ENCODE measurements around the gene DDX11.
"Not testable (repeated sequence)": the region's sequence is repeated elsewhere in the genome, so short reads cannot be mapped to it uniquely, and the experiment has no call there.

The DDX11 gene

DNA sequence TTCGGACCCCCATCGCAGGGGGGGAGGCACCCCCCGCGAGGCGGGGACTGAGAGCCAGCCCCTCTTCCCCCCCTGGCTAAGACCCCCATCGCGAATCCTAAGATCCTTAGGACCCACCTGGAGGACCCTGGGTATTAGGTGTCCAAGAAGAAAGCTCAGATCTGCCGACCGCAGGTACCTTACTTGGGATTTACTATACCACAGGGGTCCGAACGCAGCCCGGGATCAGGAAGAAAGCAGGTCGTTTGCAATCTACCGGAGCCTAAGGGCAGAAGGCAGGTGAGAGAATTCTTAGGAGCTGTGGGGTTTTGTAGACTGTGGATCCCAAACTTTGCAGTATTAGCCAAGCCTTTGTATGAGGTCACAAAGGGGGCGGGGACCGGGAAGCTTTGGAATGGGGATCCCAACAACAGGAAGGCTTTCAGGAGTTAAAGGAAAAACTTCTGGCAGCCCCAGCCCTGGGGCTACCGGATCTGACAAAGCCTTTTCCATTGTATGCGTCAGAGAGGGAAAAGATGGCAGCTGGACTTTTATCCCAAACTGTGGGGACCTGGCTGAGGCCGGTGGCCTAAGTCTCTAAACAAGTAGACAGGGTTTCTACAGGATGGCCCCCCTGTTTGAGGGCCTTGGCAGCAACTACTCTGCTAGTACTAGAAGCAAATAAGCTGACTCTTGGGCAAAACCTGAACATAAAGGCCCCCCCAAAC is 47.5 kb downstream of the DDX11 start:
- H3K27me3 ChIP-seq (replicated peaks in 2 of 5; ENCODE audit: control insufficient read depth in 4 of 5, insufficient read depth in 5 of 5, low read length in 4 of 5): peaks cover 0 to 35% (median 0%) of the 10 kb centered on the region in 5 experiments
- peaks cover 0 to 25% (median 21%) of the 10 kb centered on the region in 4 experiments for H3K4me1 ChIP-seq (ENCODE audit: control extremely low read depth in 1 of 4, control insufficient read depth in 4 of 4, insufficient read depth in 4 of 4, low read length in 3 of 4)
- 76% methylated on average over 6 of the region's 19 CpGs for WGBS (ENCODE audit: insufficient coverage)
- not testable (repeated sequence) for H3K9me3 ChIP-seq (ENCODE audit: control extremely low read depth in 1 of 5, control insufficient read depth in 4 of 5, insufficient read depth in 2 of 5, low read depth in 1 of 5, low read length in 4 of 5); H3K36me3 ChIP-seq (ENCODE audit: control insufficient read depth in 4 of 4, insufficient read depth in 4 of 4, low read length in 3 of 4); H3K27ac ChIP-seq (ENCODE audit: insufficient read depth in 1 of 2, low read depth in 1 of 2, low read length in 2 of 2, poor library complexity in 1 of 2, severe bottlenecking in 2 of 2); DNase-seq
- ChIA-PET POLR2A (interaction anchor here (0.6 kb wide), 1 partner anchor 196 kb away, joined by 6 read pairs; no protein-coding TSS in a partner anchor), CTCF (interaction anchor here (0.7 kb wide), 1 partner anchor 662 kb away, joined by 4 read pairs; no protein-coding TSS in a partner anchor)
- peak overlapping the region in 1 of 7 experiments; percentile 40 for H3K4me3 ChIP-seq (ENCODE audit: control insufficient read depth in 1 of 7, extremely low read depth in 1 of 7, insufficient read depth in 4 of 7, low read depth in 2 of 7, low read length in 6 of 7)

DNA sequence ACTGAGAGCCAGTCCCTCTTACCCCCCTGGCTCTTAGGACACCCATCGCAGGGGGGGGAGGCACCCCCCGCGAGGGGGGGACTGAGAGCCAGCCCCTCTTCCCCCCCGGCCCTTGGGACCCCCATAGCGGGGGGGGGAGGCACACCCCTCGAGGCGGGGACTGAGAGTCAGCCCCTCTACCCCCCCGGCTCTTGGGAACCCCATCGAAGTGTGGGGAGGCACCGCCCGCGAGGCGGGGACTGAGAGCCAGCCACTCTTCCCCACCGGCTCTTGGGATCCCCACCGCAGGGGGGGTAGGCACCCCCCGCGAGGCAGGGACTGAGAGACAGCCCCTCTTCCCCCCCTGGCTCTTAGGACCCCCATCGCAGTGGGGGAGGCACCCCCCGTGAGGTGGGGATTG is 48.8 kb downstream of the DDX11 start:
- DNase-seq: no peak
- H3K27ac ChIP-seq (ENCODE audit: insufficient read depth in 1 of 2, low read depth in 1 of 2, low read length in 2 of 2, poor library complexity in 1 of 2, severe bottlenecking in 2 of 2): no peak overlapping the region
- H3K4me1 ChIP-seq (ENCODE audit: control extremely low read depth in 1 of 4, control insufficient read depth in 4 of 4, insufficient read depth in 4 of 4, low read length in 3 of 4): peaks cover 0 to 19% (median 17%) of the 10 kb centered on the region in 4 experiments
- ChIA-PET POLR2A (no interaction called here), CTCF (no interaction called here)
- no peak overlapping the region for H3K4me3 ChIP-seq (ENCODE audit: control insufficient read depth in 1 of 7, extremely low read depth in 1 of 7, insufficient read depth in 4 of 7, low read depth in 2 of 7, low read length in 6 of 7)
- H3K27me3 ChIP-seq (replicated peaks in 2 of 5; ENCODE audit: control insufficient read depth in 4 of 5, insufficient read depth in 5 of 5, low read length in 4 of 5): peaks cover 0 to 31% (median 0%) of the 10 kb centered on the region in 5 experiments
- 86% methylated on average over 7 of the region's 19 CpGs for WGBS (ENCODE audit: insufficient coverage)
- H3K9me3 ChIP-seq (ENCODE audit: control extremely low read depth in 1 of 5, control insufficient read depth in 4 of 5, insufficient read depth in 2 of 5, low read depth in 1 of 5, low read length in 4 of 5): no peaks in the 10 kb centered on the region
- no peaks in the 10 kb centered on the region for H3K36me3 ChIP-seq (ENCODE audit: control insufficient read depth in 4 of 4, insufficient read depth in 4 of 4, low read length in 3 of 4)

DNA sequence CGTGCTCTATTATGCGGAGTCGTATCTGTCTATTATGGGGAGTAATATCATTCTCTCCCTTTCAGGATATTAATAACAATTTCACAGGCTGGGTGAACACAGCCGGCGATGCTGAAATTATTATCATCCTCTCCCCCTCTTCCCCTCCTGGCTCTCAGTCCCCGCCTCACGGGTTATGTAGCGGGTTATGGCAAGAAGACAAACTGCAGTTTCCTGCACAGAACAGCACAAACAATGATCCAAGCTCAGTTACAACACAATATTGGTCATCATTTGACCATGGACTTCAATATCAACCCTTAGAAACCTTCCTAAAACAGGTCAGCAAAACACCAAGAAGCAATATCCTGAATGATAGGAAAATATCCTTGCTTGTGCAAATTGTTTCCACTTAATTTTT is 50.5 kb downstream of the DDX11 start:
- H3K4me1 ChIP-seq (ENCODE audit: control extremely low read depth in 1 of 4, control insufficient read depth in 4 of 4, insufficient read depth in 4 of 4, low read length in 3 of 4); CTCF ChIA-PET; H3K4me3 ChIP-seq (ENCODE audit: control insufficient read depth in 1 of 7, extremely low read depth in 1 of 7, insufficient read depth in 4 of 7, low read depth in 2 of 7, low read length in 6 of 7); H3K36me3 ChIP-seq (ENCODE audit: control insufficient read depth in 4 of 4, insufficient read depth in 4 of 4, low read length in 3 of 4); DNase-seq; POLR2A ChIA-PET; H3K9me3 ChIP-seq (ENCODE audit: control extremely low read depth in 1 of 5, control insufficient read depth in 4 of 5, insufficient read depth in 2 of 5, low read depth in 1 of 5, low read length in 4 of 5); H3K27ac ChIP-seq (ENCODE audit: insufficient read depth in 1 of 2, low read depth in 1 of 2, low read length in 2 of 2, poor library complexity in 1 of 2, severe bottlenecking in 2 of 2): not testable (repeated sequence)
- WGBS (ENCODE audit: insufficient coverage): no CpG with 5 or more reads among the region's 8 CpGs
- H3K27me3 ChIP-seq (replicated peaks in 2 of 5; ENCODE audit: control insufficient read depth in 4 of 5, insufficient read depth in 5 of 5, low read length in 4 of 5): peaks cover 0 to 14% (median 0%) of the 10 kb centered on the region in 5 experiments

DNA sequence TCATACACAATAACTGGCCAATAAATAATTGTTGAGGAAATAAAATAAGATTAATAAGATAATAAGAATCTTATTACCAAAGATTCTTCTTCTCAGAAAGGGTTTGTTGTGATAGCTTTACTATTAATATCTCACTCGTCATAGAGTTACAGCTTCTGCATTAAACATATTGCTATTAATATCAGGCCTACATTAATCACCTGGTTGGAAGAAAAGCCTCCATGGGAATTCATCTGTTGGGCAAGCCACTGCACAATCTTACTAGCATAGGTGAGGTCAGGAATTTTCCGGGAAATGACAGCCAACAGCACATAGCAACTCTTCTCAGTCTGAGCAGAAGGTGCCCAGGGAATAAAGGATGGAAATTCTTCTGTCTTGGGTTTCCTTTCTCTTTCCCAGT is 51.5 kb downstream of the DDX11 start:
- H3K36me3 ChIP-seq (ENCODE audit: control insufficient read depth in 4 of 4, insufficient read depth in 4 of 4, low read length in 3 of 4); H3K27me3 ChIP-seq (replicated peaks in 2 of 5; ENCODE audit: control insufficient read depth in 4 of 5, insufficient read depth in 5 of 5, low read length in 4 of 5); H3K27ac ChIP-seq (ENCODE audit: insufficient read depth in 1 of 2, low read depth in 1 of 2, low read length in 2 of 2, poor library complexity in 1 of 2, severe bottlenecking in 2 of 2); H3K4me1 ChIP-seq (ENCODE audit: control extremely low read depth in 1 of 4, control insufficient read depth in 4 of 4, insufficient read depth in 4 of 4, low read length in 3 of 4); H3K9me3 ChIP-seq (ENCODE audit: control extremely low read depth in 1 of 5, control insufficient read depth in 4 of 5, insufficient read depth in 2 of 5, low read depth in 1 of 5, low read length in 4 of 5); H3K4me3 ChIP-seq (ENCODE audit: control insufficient read depth in 1 of 7, extremely low read depth in 1 of 7, insufficient read depth in 4 of 7, low read depth in 2 of 7, low read length in 6 of 7); DNase-seq; POLR2A ChIA-PET; CTCF ChIA-PET: not testable (repeated sequence)
- WGBS (ENCODE audit: insufficient coverage): no CpG with 5 or more reads among the region's 2 CpGs

DNA sequence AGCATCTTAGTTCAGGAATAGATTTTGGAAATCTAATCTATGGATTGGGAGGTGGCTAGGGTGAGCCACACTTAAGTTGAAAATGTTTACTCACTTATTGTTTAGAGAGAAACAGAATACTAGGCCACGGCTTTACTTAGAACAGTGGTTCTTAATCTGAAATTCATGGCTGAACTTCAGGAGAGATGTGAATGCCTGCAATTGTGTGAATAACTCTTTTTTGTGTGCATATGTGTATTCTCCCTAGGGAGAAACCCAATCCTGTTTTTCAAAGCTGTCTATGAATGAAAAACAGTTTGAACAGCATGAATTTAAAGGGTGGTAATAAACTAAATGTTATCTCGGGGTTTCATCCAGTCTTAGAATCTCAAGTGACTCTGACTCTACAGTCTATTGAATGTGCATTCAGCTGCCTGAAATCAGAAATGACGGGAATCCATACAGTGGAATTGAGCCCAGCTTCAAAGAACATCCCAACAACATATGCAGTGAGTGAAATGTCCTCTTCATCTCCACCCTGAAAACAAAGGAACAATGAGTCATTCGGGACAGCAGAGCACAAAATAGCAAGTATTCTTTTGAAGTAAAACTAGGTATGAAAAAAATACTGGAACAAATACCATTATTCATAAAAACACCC is 53.7 kb downstream of the DDX11 start:
- no CpG with 5 or more reads among the region's 4 CpGs for WGBS (ENCODE audit: insufficient coverage)
- H3K4me1 ChIP-seq (ENCODE audit: control extremely low read depth in 1 of 4, control insufficient read depth in 4 of 4, insufficient read depth in 4 of 4, low read length in 3 of 4); H3K4me3 ChIP-seq (ENCODE audit: control insufficient read depth in 1 of 7, extremely low read depth in 1 of 7, insufficient read depth in 4 of 7, low read depth in 2 of 7, low read length in 6 of 7); H3K27me3 ChIP-seq (replicated peaks in 2 of 5; ENCODE audit: control insufficient read depth in 4 of 5, insufficient read depth in 5 of 5, low read length in 4 of 5); POLR2A ChIA-PET; H3K27ac ChIP-seq (ENCODE audit: insufficient read depth in 1 of 2, low read depth in 1 of 2, low read length in 2 of 2, poor library complexity in 1 of 2, severe bottlenecking in 2 of 2); H3K36me3 ChIP-seq (ENCODE audit: control insufficient read depth in 4 of 4, insufficient read depth in 4 of 4, low read length in 3 of 4); H3K9me3 ChIP-seq (ENCODE audit: control extremely low read depth in 1 of 5, control insufficient read depth in 4 of 5, insufficient read depth in 2 of 5, low read depth in 1 of 5, low read length in 4 of 5); DNase-seq; CTCF ChIA-PET: not testable (repeated sequence)

DNA sequence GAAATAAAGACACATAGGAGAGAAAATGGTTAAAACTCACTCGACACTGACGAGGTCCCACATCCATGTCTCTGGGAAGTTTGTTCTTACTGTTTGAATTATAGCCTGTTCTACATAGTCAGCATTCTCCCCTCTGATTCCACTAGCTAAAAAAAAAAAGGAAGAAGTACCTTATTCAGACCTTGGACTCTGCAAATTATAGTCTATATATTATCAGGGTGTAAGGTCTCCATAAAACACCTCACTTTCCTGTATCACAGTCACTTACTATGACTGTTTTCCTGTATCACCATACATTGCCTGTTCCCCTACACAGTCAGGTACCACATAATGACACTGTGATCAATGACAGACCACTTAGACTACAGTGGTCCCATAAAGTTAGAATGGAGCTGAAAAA is 62.9 kb downstream of the DDX11 start:
- H3K27ac ChIP-seq (ENCODE audit: insufficient read depth in 1 of 2, low read depth in 1 of 2, low read length in 2 of 2, poor library complexity in 1 of 2, severe bottlenecking in 2 of 2); CTCF ChIA-PET; H3K4me1 ChIP-seq (ENCODE audit: control extremely low read depth in 1 of 4, control insufficient read depth in 4 of 4, insufficient read depth in 4 of 4, low read length in 3 of 4); H3K9me3 ChIP-seq (ENCODE audit: control extremely low read depth in 1 of 5, control insufficient read depth in 4 of 5, insufficient read depth in 2 of 5, low read depth in 1 of 5, low read length in 4 of 5); H3K27me3 ChIP-seq (replicated peaks in 2 of 5; ENCODE audit: control insufficient read depth in 4 of 5, insufficient read depth in 5 of 5, low read length in 4 of 5); POLR2A ChIA-PET; DNase-seq; H3K36me3 ChIP-seq (ENCODE audit: control insufficient read depth in 4 of 4, insufficient read depth in 4 of 4, low read length in 3 of 4); H3K4me3 ChIP-seq (ENCODE audit: control insufficient read depth in 1 of 7, extremely low read depth in 1 of 7, insufficient read depth in 4 of 7, low read depth in 2 of 7, low read length in 6 of 7): not testable (repeated sequence)
- no CpG with 5 or more reads among the region's 2 CpGs for WGBS (ENCODE audit: insufficient coverage)

DNA sequence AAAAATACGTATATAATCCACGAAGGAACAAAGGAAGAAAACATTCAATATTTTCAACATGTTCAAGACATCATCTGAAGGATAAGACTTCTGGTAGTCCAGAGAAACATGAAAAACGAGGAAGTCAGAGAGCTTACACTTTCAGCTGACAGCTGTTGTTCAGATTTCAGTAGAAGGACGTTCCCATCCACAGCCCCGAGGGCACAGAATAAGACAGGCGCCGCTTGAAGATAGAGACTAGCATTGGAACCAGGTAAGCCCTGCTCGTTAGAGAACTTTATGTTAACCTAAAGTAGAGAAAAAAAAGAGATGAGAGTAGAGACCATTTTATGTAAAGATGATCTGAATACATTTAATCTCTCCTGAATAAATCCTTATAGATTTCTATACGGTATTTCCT is 71.1 kb downstream of the DDX11 start:
- 10% methylated on average over 2 of the region's 9 CpGs for WGBS (ENCODE audit: insufficient coverage)
- H3K27ac ChIP-seq (ENCODE audit: insufficient read depth in 1 of 2, low read depth in 1 of 2, low read length in 2 of 2, poor library complexity in 1 of 2, severe bottlenecking in 2 of 2); H3K4me3 ChIP-seq (ENCODE audit: control insufficient read depth in 1 of 7, extremely low read depth in 1 of 7, insufficient read depth in 4 of 7, low read depth in 2 of 7, low read length in 6 of 7); H3K27me3 ChIP-seq (replicated peaks in 2 of 5; ENCODE audit: control insufficient read depth in 4 of 5, insufficient read depth in 5 of 5, low read length in 4 of 5); POLR2A ChIA-PET; CTCF ChIA-PET; H3K4me1 ChIP-seq (ENCODE audit: control extremely low read depth in 1 of 4, control insufficient read depth in 4 of 4, insufficient read depth in 4 of 4, low read length in 3 of 4); H3K9me3 ChIP-seq (ENCODE audit: control extremely low read depth in 1 of 5, control insufficient read depth in 4 of 5, insufficient read depth in 2 of 5, low read depth in 1 of 5, low read length in 4 of 5); H3K36me3 ChIP-seq (ENCODE audit: control insufficient read depth in 4 of 4, insufficient read depth in 4 of 4, low read length in 3 of 4): not testable (repeated sequence)
- peak in 1 of 3 donors; percentile 26 for DNase-seq
